ENCODE measurements around the gene RGS5.

- TF ChIP-seq YY1 (IDR thresholded peaks at IDR 0.05; ENCODE audit: low read depth), result no peak
- TF ChIP-seq EP300 (IDR thresholded peaks at IDR 0.05; ENCODE audit: borderline replicate concordance in 1 of 2, low read depth in 1 of 2, low read length in 1 of 2), result peak; percentile 18 to 92; a peak in 2 of 4 replicates
- TF ChIP-seq MAX (IDR thresholded peaks at IDR 0.05; ENCODE audit: low read depth), result no peak
- no peak for TF ChIP-seq CTCF (IDR thresholded peaks at IDR 0.05)
- no peak for TF ChIP-seq RFX5 (IDR thresholded peaks at IDR 0.05; ENCODE audit: low read length)
- 0 out of 2 replicates have a peak, but pooled peaks have one; percentile 45 for TF ChIP-seq MXI1 (IDR thresholded peaks at IDR 0.05; ENCODE audit: low read depth, low read length)
- TF ChIP-seq EZH2phosphoT487 (IDR thresholded peaks at IDR 0.05; ENCODE audit: borderline replicate concordance, low read depth), result no peak
- 0 out of 2 replicates have a peak, but pooled peaks have one; percentile 41 for TF ChIP-seq POLR2AphosphoS5 (IDR thresholded peaks at IDR 0.05; ENCODE audit: low read depth, low read length)
- TF ChIP-seq SIN3A (IDR thresholded peaks at IDR 0.05; ENCODE audit: borderline replicate concordance, low read depth, low read length), result no peak
- TF ChIP-seq TEAD4 (IDR thresholded peaks at IDR 0.05; ENCODE audit: borderline replicate concordance, insufficient read depth), result 0 out of 2 replicates have a peak, but pooled peaks have one; percentile 34
- TF ChIP-seq REST (IDR thresholded peaks at IDR 0.05; ENCODE audit: low read depth, low read length), result no peak
- no peak for TF ChIP-seq GABPA (IDR thresholded peaks at IDR 0.05; ENCODE audit: low read depth)
These were observed 55.7 kb downstream of the RGS5 start for GRCh38 chr1:163147019-163147418.

Measured in SK-N-SH (cell line).